Measurements from ENCODE around the gene TBCE. TPM values are rescaled to one million over a fixed set of nuclear protein-coding genes. Genes with fewer than 3 reads are reported as not detected.

Gene TBCE
- total RNA-seq, 1 experiment from 2014 or later, result 41.6 TPM

GRCh38 chr1:235454021-235454420 lies 86.8 kb downstream of the TBCE start:
- Histone ChIP-seq H2BK20ac (ENCODE audit: low read depth, low read length, poor library complexity, severe bottlenecking) (no peak overlapping the region), H3K23ac (ENCODE audit: insufficient read length, low read depth, low read length) (no peak overlapping the region), H4K5ac (ENCODE audit: insufficient read length, low read depth, low read length) (no peak overlapping the region), H3K27me3 (ENCODE audit: insufficient read depth, low read length) (no peaks in the 10 kb centered on the region), H3K9me3 (ENCODE audit: control insufficient read depth, low read depth, low read length) (no peaks in the 10 kb centered on the region), H3K4ac (ENCODE audit: low read depth, low read length) (no peak overlapping the region), H2BK12ac (ENCODE audit: insufficient read length, low read depth, low read length) (no peak overlapping the region), H3K14ac (ENCODE audit: insufficient read depth, low read length) (no peak overlapping the region), H3K79me2 (ENCODE audit: insufficient read depth, low read length) (no peaks in the 10 kb centered on the region), H3K18ac (ENCODE audit: insufficient read length, low read depth, low read length) (no peak overlapping the region), H3K23me2 (ENCODE audit: insufficient read length, low read depth, low read length, poor library complexity, severe bottlenecking) (no peaks in the 10 kb centered on the region), H3K56ac (ENCODE audit: insufficient read length, low read depth, low read length) (no peak overlapping the region), H3T11ph (ENCODE audit: low read length) (no peak overlapping the region), H2AFZ (ENCODE audit: low read length) (no peak overlapping the region), H2BK15ac (ENCODE audit: low read depth, low read length) (no peak overlapping the region), H3K27ac (ENCODE audit: insufficient read length, low read depth, low read length) (no peak overlapping the region), H4K91ac (ENCODE audit: insufficient read length, low read depth, low read length) (no peak overlapping the region), H4K20me1 (ENCODE audit: control insufficient read depth, insufficient read depth, insufficient read length) (no peaks in the 10 kb centered on the region), H2AK5ac (ENCODE audit: insufficient read length, low read length) (no peak overlapping the region), H2BK5ac (ENCODE audit: insufficient read length, low read length) (no peak overlapping the region), H2BK120ac (ENCODE audit: low read depth, low read length, poor library complexity, severe bottlenecking) (no peak overlapping the region), H3K79me1 (ENCODE audit: insufficient read depth, low read depth, low read length, poor library complexity, severe bottlenecking) (no peaks in the 10 kb centered on the region), H3K9ac (ENCODE audit: extremely low read depth, insufficient read length, low read length) (no peak overlapping the region), H4K8ac (replicated peaks; ENCODE audit: insufficient read length, low read depth, low read length) (no peak overlapping the region), H3K4me2 (ENCODE audit: insufficient read depth, insufficient read length, low read length) (no peak overlapping the region), H3K4me1 (ENCODE audit: insufficient read depth, low read length) (no peaks in the 10 kb centered on the region)
- H3K27me3 Mint-ChIP-seq (ENCODE audit: low read depth), result no peaks in the 10 kb centered on the region
- H3K9me3 Mint-ChIP-seq, result no peaks in the 10 kb centered on the region
- no peak overlapping the region for H3K4me3 Mint-ChIP-seq
- H3K36me3 Mint-ChIP-seq (ENCODE audit: insufficient read depth in 1 of 3, low read depth in 3 of 3), result peaks cover 14 to 59% (median 33%) of the 10 kb centered on the region in 3 experiments; a peak in 6 of 7 replicates
- H3K27ac Mint-ChIP-seq, result no peak overlapping the region
- no CpG with 5 or more reads among the region's 8 CpGs for WGBS (ENCODE audit: extremely low coverage, insufficient read length, low lambda C conversion rate)
- no peak for DNase-seq
- no peaks in the 10 kb centered on the region; a peak in 1 of 4 replicates for H3K4me1 Mint-ChIP-seq
- no peak for TF ChIP-seq CTCF (conservative IDR thresholded peaks at IDR 0.05)
